Dermis blood vessel endothelial cell (primary cell): ENCODE data around the gene PRTFDC1. TPM values are rescaled to one million over a fixed set of nuclear protein-coding genes. Genes with fewer than 3 reads are reported as not detected.
A peak's percentile ranks its signal among the peaks of the same experiment; 100 is the strongest.
"Not testable (repeated sequence)": the region's sequence is repeated elsewhere in the genome, so short reads cannot be mapped to it uniquely, and the experiment has no call there.

ENCODE experiments used
- DNase-seq: peaks from one replicate; pipeline ENCODE4 v3.0.0; 2010
- total RNA-seq: library from RNA; depleted of rRNA; stranded (reverse); fragments of >200 nt; gene quantifications from 2 replicates; pipeline ENCODE4 v1.2.3, GENCODE V29; 2014

PRTFDC1 gene
- total RNA-seq, 1 donor from 2014 or later = 8.0 TPM

- DNase-seq = no peak
Observed at GRCh38 chr10:24965051-24965450, 12.6 kb upstream of the PRTFDC1 start.

GRCh38 chr10:24963521-24964041 lies 11.2 kb upstream of the PRTFDC1 start:
- DNase-seq = no peak

- no peak for DNase-seq
Observed at GRCh38 chr10:24962995-24963394, 10.6 kb upstream of the PRTFDC1 start.

GRCh38 chr10:24961582-24961981 lies 9.2 kb upstream of the PRTFDC1 start:
- DNase-seq = no peak

- DNase-seq = no peak
Observed at GRCh38 chr10:24959382-24959730, 7.0 kb upstream of the PRTFDC1 start.

- peak; percentile 33 for DNase-seq
Observed at GRCh38 chr10:24958721-24959381, 6.4 kb upstream of the PRTFDC1 start.

- peak; percentile 59 for DNase-seq
Observed at GRCh38 chr10:24958091-24958720, 5.8 kb upstream of the PRTFDC1 start.

GRCh38 chr10:24957624-24958051 lies 5.2 kb upstream of the PRTFDC1 start:
- not testable (repeated sequence) for DNase-seq

- DNase-seq = no peak
Observed at GRCh38 chr10:24953675-24954074, 1.3 kb upstream of the PRTFDC1 start.

GRCh38 chr10:24952707-24953645 lies 570 bp upstream of the PRTFDC1 start:
- peak; percentile 40 for DNase-seq

GRCh38 chr10:24951201-24952142 lies 934 bp downstream of the PRTFDC1 start:
- peak; percentile 20 for DNase-seq

GRCh38 chr10:24950439-24950838 lies 2.0 kb downstream of the PRTFDC1 start:
- no peak for DNase-seq

- no peak for DNase-seq
Observed at GRCh38 chr10:24949616-24950015, 2.8 kb downstream of the PRTFDC1 start.

- peak; percentile 52 for DNase-seq
Observed at GRCh38 chr10:24947304-24948097, 4.9 kb downstream of the PRTFDC1 start.

GRCh38 chr10:24944512-24945255 lies 7.7 kb downstream of the PRTFDC1 start:
- DNase-seq = peak; percentile 25

GRCh38 chr10:24938525-24938924 lies 13.9 kb downstream of the PRTFDC1 start:
- DNase-seq = no peak

- no peak for DNase-seq
Observed at GRCh38 chr10:24938076-24938475, 14.3 kb downstream of the PRTFDC1 start.

GRCh38 chr10:24935504-24936292 lies 16.7 kb downstream of the PRTFDC1 start:
- no peak for DNase-seq

- DNase-seq = no peak
Observed at GRCh38 chr10:24931236-24931635, 21.2 kb downstream of the PRTFDC1 start.

GRCh38 chr10:24930427-24930826 lies 22.0 kb downstream of the PRTFDC1 start:
- DNase-seq = no peak
